GM12878 (cell line): Measurements from ENCODE around the gene HBA1. TPM values are rescaled to one million over a fixed set of nuclear protein-coding genes. Genes with fewer than 3 reads are reported as not detected.
"Not testable (repeated sequence)": the region's sequence is repeated elsewhere in the genome, so short reads cannot be mapped to it uniquely, and the experiment has no call there.

Experiments
- ATAC-seq: fragments of 200-7000 bp; cut with Tn5 transposase; 3 replicates; pipeline ENCODE4 v1.9.1; 2020; ENCODE audit warnings: mild to moderate bottlenecking, moderate library complexity
- BruUV-seq: library from RNA; stranded (reverse); fragments of 400-500 nt; replicated peaks from 2 replicates; lab custom pipeline; 2021; lab: Mats Ljungman, UMichigan
- CTCF ChIA-PET: fragments of 300-600 bp; sonication (Branson Sonifier 250); formaldehyde crosslinking; extraction: SDS; loops from one replicate; lab custom pipeline; 2021; ENCODE audit warnings: inconsistent platforms; lab: Yijun Ruan, JAX
- POLR2A ChIA-PET: fragments of 350-600 bp; formaldehyde crosslinking; extraction: SDS; loops from one replicate; lab custom pipeline; 2021; ENCODE audit warnings: inconsistent platforms; lab: Charles Lee
- RAD21 ChIA-PET: fragments of 300-600 bp; sonication (Branson Sonifier 250); formaldehyde crosslinking; loops from one replicate; lab custom pipeline; 2023; ENCODE audit warnings: antibody characterized with exemption; ENCODE audit not compliant: unreplicated experiment; lab: Charles Lee
- SMC1A ChIA-PET: fragments of 300-600 bp; sonication (Branson Sonifier 250); formaldehyde crosslinking; loops from one replicate; lab custom pipeline; 2023; ENCODE audit not compliant: unreplicated experiment, uncharacterized antibody; lab: Charles Lee
- DNase-seq: peaks from one replicate; pipeline ENCODE4 v3.0.0-alpha.2; 2011; ENCODE audit warnings: low read depth, low spot score
- FAIRE-seq: peaks from 3 replicates; lab custom pipeline; 2011; peaks lifted over from hg19 to GRCh38; lab: Jason Lieb, UNC
- H2AFZ ChIP-seq: 2 replicates; pipeline ENCODE4 v1.6.0; 2011; ENCODE audit warnings: low read depth, low read length, control low read depth; ENCODE audit not compliant: control insufficient read depth
- H3K27ac ChIP-seq: 2 replicates; pipeline ENCODE4 v1.5.1; 2011; ENCODE audit warnings: control low read depth; ENCODE audit not compliant: control insufficient read depth, insufficient read depth
- H3K27me3 ChIP-seq, 2 experiments: replicated peaks in 1 of 2; 2 replicates each; pipeline versions ENCODE4 v1.6.0 to v1.6.1; 2011; ENCODE audit warnings: low read length in 1 of 2; ENCODE audit not compliant: control insufficient read depth in 2 of 2, insufficient read depth in 2 of 2
- H3K36me3 ChIP-seq, 2 experiments: 2 replicates each; pipeline ENCODE4 v1.5.1; 2011; ENCODE audit warnings: low read length in 1 of 2; ENCODE audit not compliant: control insufficient read depth in 2 of 2, insufficient read depth in 2 of 2
- H3K4me1 ChIP-seq: 2 replicates; pipeline ENCODE4 v1.6.1; 2011; ENCODE audit warnings: mild to moderate bottlenecking, low read length, moderate library complexity, mixed read lengths; ENCODE audit not compliant: control insufficient read depth, insufficient read depth
- H3K4me2 ChIP-seq: 2 replicates; pipeline ENCODE4 v1.6.0; 2011; ENCODE audit warnings: control low read depth; ENCODE audit not compliant: control insufficient read depth, insufficient read depth
- H3K4me3 ChIP-seq: fragments of 200-600 bp; sonication (generic); 2 replicates; pipeline ENCODE4 v1.5.1; 2016
- H3K79me2 ChIP-seq: 2 replicates; pipeline ENCODE4 v1.6.0; 2011; ENCODE audit warnings: low read length; ENCODE audit not compliant: control insufficient read depth, insufficient read depth
- H3K9ac ChIP-seq: 2 replicates; pipeline ENCODE4 v1.8.0; 2011; ENCODE audit warnings: low read length, control low read depth, mixed read lengths; ENCODE audit not compliant: control insufficient read depth, insufficient read depth
- H3K9me3 ChIP-seq: replicated peaks from 3 replicates; pipeline ENCODE4 v1.5.1; 2011; ENCODE audit warnings: mild to moderate bottlenecking, low read length; ENCODE audit not compliant: control insufficient read depth, insufficient read depth
- H4K20me1 ChIP-seq: 2 replicates; pipeline ENCODE4 v1.6.0; 2011; ENCODE audit not compliant: control insufficient read depth, insufficient read depth
- BMI1 ChIP-seq: fragments of 450-650 bp; IDR thresholded peaks from 2 replicates; pipeline ENCODE4 v1.6.1; 2016; ENCODE audit warnings: mild to moderate bottlenecking, moderate library complexity, borderline replicate concordance
- ETV6 ChIP-seq, 2 experiments: fragments of 450-650 bp in 1 of 2; IDR thresholded peaks in 1 of 2; conservative IDR thresholded peaks in 1 of 2; 2 replicates each; pipeline ENCODE4 v1.6.1; 2014; ENCODE audit warnings: antibody characterized with exemption in 1 of 2, borderline replicate concordance in 1 of 2, low read depth in 1 of 2, mild to moderate bottlenecking in 1 of 2, moderate library complexity in 1 of 2
- FOXK2 ChIP-seq: fragments of 450-650 bp; IDR thresholded peaks from 2 replicates; pipeline ENCODE4 v1.6.1; 2017; ENCODE audit warnings: mild to moderate bottlenecking, moderate library complexity
- MEF2B ChIP-seq: fragments of 450-650 bp; IDR thresholded peaks from 2 replicates; pipeline ENCODE4 v1.6.1; 2018; ENCODE audit warnings: mild to moderate bottlenecking, moderate library complexity; ENCODE audit not compliant: partially characterized antibody, poor library complexity, severe bottlenecking
- MYB ChIP-seq: fragments of 150-350 bp; IDR thresholded peaks from 2 replicates; pipeline ENCODE4 v1.6.1; 2014; ENCODE audit warnings: mild to moderate bottlenecking, low read depth, low read length, borderline replicate concordance
- SRF ChIP-seq, 2 experiments: IDR thresholded peaks; 2 replicates each; pipeline ENCODE4 v1.6.1; 2011; ENCODE audit warnings: low read depth in 2 of 2, low read length in 2 of 2, mild to moderate bottlenecking in 1 of 2, moderate library complexity in 1 of 2
- ZNF274 ChIP-seq: IDR thresholded peaks from one replicate; pipeline ENCODE4 v1.8.0; 2011; ENCODE audit not compliant: insufficient read length, insufficient read depth
- ZZZ3 ChIP-seq: IDR thresholded peaks from 2 replicates; pipeline ENCODE4 v1.6.1; 2011; ENCODE audit warnings: low read depth; ENCODE audit not compliant: control insufficient read depth, insufficient read length
- WGBS: methylation state at CpG from one replicate; pipeline ENCODE4 v1.1.6; 2016; ENCODE audit warnings: low lambda C conversion rate; ENCODE audit not compliant: insufficient replicate concordance, insufficient coverage; ENCODE audit errors: missing lambda C conversion rate; 5-methylcytosine and 5-hydroxymethylcytosine counted together
- in situ Hi-C: fragments of 300-500 bp; cut with MboI; formaldehyde crosslinking; loops from 9 replicates; pipeline ENCODE4 v1.14.3; 2018; ENCODE audit warnings: mixed read lengths
- intact Hi-C: fragments of 100-400 bp; cut with micrococcal nuclease; formaldehyde crosslinking; loops from one replicate; pipeline ENCODE4 v1.14.2; 2022; ENCODE audit not compliant: unreplicated experiment
- polyA plus RNA-seq, 11 experiments: library from polyadenylated mRNA; depleted of rRNA in 4 of 11; unstranded in 6 of 11; stranded (reverse) in 5 of 11; fragments of >200 nt; fragmentation: Nextera tagmentation in 4 of 11; fragmentation: Illumina TruSeq in 1 of 11; extraction: Ambion mirVana in 4 of 11; extraction: Trizol in 1 of 11; gene quantifications; 1 replicate in 1 of 11; 2 replicates in 10 of 11; pipeline versions ENCODE4 v1.2.1 to v1.2.3, GENCODE V29; 2011 to 2016; ENCODE audit warnings: inconsistent platforms in 2 of 11, missing spikeins in 2 of 11, low read depth in 1 of 11
- total RNA-seq, 4 experiments: library from RNA; depleted of rRNA in 3 of 4; stranded (reverse); fragments of >200 nt in 3 of 4; fragmentation: Illumina TruSeq in 1 of 4; extraction: Trizol in 1 of 4; gene quantifications; 2 replicates each; pipeline versions ENCODE4 v1.2.1 to v1.2.3, GENCODE V29; 2013 to 2021
- TF ChIP-seq, protein P1 (sequence below): fragments of 450-650 bp; formaldehyde crosslinking; IDR thresholded peaks from 2 replicates; pipeline ENCODE4 v1.4.0; 2020; ENCODE audit warnings: mild to moderate bottlenecking, moderate library complexity

HBA1 gene
- total and polyA plus RNA-seq, 10 of the 15 experiments (the other 5 are each of a cell fraction or from before 2014, with no cell fraction given) = 0.28 to 3.5 (median 0.83) TPM; not detected in 5

DNA sequence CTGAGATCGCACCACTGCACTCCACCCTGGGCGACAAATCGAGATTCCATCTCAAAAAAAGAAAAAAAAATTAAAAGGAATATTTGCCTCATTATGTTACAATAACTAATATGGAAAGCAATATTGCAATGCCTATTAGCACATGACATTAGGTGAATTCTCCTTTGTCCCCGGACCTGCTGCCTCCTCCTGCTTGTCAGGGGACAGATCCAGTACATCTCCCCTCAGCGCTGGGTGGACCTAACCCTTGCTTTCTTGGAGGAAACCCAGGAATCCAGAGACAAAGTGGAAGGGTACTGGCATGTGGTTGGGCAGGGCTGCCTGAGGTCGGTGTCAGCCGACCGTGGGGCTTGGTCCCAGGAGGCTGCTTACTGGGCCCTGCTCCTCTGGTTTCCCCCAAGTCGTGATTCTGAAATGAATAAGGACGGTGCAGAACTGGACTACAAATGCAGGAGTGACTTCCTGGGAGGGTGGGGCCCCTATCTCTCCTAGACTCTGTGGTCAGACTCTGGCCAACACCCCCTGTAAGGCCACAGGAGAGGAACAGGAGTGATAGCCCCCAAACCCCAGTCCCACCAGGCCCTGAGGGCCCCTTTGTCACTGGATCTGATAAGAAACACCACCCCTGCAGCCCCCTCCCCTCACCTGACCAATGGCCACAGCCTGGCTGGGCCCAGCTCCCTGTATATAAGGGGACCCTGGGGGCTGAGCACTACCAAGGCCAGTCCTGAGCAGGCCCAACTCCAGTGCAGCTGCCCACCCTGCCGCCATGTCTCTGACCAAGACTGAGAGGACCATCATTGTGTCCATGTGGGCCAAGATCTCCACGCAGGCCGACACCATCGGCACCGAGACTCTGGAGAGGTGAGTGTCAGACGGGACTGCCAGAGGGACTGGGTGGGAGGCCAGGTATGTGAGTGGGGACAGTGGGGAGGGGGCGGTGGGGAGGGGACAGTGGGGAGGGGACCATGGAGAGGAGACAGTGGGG is 24.0 kb upstream of the HBA1 start, which contains the start of gene HBZ (continued):
- TF ChIP-seq, protein P1, sequence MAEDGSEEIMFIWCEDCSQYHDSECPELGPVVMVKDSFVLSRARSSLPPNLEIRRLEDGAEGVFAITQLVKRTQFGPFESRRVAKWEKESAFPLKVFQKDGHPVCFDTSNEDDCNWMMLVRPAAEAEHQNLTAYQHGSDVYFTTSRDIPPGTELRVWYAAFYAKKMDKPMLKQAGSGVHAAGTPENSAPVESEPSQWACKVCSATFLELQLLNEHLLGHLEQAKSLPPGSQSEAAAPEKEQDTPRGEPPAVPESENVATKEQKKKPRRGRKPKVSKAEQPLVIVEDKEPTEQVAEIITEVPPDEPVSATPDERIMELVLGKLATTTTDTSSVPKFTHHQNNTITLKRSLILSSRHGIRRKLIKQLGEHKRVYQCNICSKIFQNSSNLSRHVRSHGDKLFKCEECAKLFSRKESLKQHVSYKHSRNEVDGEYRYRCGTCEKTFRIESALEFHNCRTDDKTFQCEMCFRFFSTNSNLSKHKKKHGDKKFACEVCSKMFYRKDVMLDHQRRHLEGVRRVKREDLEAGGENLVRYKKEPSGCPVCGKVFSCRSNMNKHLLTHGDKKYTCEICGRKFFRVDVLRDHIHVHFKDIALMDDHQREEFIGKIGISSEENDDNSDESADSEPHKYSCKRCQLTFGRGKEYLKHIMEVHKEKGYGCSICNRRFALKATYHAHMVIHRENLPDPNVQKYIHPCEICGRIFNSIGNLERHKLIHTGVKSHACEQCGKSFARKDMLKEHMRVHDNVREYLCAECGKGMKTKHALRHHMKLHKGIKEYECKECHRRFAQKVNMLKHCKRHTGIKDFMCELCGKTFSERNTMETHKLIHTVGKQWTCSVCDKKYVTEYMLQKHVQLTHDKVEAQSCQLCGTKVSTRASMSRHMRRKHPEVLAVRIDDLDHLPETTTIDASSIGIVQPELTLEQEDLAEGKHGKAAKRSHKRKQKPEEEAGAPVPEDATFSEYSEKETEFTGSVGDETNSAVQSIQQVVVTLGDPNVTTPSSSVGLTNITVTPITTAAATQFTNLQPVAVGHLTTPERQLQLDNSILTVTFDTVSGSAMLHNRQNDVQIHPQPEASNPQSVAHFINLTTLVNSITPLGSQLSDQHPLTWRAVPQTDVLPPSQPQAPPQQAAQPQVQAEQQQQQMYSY (CRISPR knock-in tag) = no peak
- TF ChIP-seq MYB = no peak
- no peak for TF ChIP-seq BMI1
- TF ChIP-seq FOXK2 = no peak
- no peak for TF ChIP-seq SRF (IDR thresholded peaks at IDR 0.05; ENCODE audit: low read depth in 2 of 2, low read length in 2 of 2)
- TF ChIP-seq ZNF274 = no peak
- no peak for TF ChIP-seq MEF2B
- TF ChIP-seq ETV6 (conservative IDR thresholded peaks at IDR 0.05 in 1 of 2, IDR thresholded peaks at IDR 0.05 in 1 of 2; ENCODE audit: borderline replicate concordance in 1 of 2, low read depth in 1 of 2) = no peak
- TF ChIP-seq ZZZ3 = no peak

DNA sequence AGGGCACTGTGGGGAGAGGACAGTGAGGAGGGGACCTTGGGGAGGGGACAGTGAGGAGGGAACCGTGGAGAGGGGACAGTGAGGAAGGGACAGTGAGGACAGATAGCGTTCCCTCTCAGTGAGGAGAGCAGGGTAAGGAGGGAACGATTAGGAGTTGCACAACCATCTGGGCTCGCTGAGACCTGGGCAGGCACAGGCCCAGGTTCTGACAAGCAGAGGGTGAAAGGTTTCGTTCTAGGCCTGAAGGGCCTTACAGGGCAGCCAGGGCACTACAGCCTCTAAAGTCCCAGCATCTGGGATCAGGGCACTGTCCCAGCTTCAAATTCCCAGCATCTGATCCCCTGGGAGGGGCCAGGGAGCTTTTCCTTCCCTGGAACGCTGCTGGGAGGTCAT is 23.4 kb upstream of the HBA1 start:
- SMC1A ChIA-PET, H3K27me3 ChIP-seq, ATAC-seq, POLR2A ChIA-PET, H3K79me2 ChIP-seq, H3K4me1 ChIP-seq, H3K4me2 ChIP-seq, CTCF ChIA-PET, H3K27ac ChIP-seq, H3K9ac ChIP-seq, BruUV-seq, H3K9me3 ChIP-seq, H3K36me3 ChIP-seq, FAIRE-seq, H3K4me3 ChIP-seq, RAD21 ChIA-PET, in situ Hi-C loops, H4K20me1 ChIP-seq, intact Hi-C loops, H2AFZ ChIP-seq, DNase-seq: not testable (repeated sequence)
- 60% methylated on average over 1 of the region's 6 CpGs for WGBS

DNA sequence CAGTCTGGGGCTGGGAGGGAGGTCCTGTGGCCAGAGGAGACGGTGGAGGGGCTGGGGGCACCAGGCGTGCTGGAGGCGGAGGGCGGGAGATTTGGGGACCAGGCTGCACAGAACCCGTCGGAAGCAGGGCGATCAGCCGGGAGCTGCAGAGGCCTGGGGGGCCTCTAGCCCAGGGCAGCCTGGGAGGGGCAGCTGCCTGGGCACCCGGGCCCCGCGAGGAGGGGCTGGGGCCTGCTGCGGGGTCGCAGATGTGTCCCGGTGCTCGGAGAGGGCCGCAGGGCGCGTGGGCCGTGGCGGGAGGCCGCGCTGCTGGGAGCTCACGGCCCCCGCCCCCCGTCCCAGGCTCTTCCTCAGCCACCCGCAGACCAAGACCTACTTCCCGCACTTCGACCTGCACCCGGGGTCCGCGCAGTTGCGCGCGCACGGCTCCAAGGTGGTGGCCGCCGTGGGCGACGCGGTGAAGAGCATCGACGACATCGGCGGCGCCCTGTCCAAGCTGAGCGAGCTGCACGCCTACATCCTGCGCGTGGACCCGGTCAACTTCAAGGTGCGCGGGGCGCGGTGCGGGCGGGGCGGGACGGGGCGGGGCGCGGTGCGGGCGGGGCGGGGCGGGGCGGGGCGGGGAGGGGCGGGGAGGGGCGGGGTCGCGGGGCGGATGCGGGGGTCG is 22.8 kb upstream of the HBA1 start:
- H3K4me2 ChIP-seq, H3K4me1 ChIP-seq, H3K36me3 ChIP-seq, H3K27me3 ChIP-seq, POLR2A ChIA-PET, H3K9me3 ChIP-seq, H4K20me1 ChIP-seq, BruUV-seq, FAIRE-seq, RAD21 ChIA-PET, in situ Hi-C loops, H3K4me3 ChIP-seq, DNase-seq, CTCF ChIA-PET, H3K9ac ChIP-seq, H3K79me2 ChIP-seq, H2AFZ ChIP-seq, H3K27ac ChIP-seq, SMC1A ChIA-PET, intact Hi-C loops: not testable (repeated sequence)
- no CpG with 5 or more reads among the region's 74 CpGs for WGBS
- peak; percentile 16; the same call in 2 of the 3 replicates for ATAC-seq
